OCI-LY1 (cell line): ENCODE data around the gene MED26.

Experiments used
- H2AFZ ChIP-seq: fragments of 200-600 bp; sonication (generic), shearing (Covaris generic); 2 replicates; pipeline ENCODE4 v1.6.0; 2014; ENCODE audit warnings: antibody characterized with exemption, mild to moderate bottlenecking, low read length
- H3F3A ChIP-seq: fragments of 200-600 bp; sonication (generic), shearing (Covaris generic); 2 replicates; pipeline ENCODE4 v1.6.0; 2014; ENCODE audit warnings: mild to moderate bottlenecking, antibody characterized with exemption, low read length, moderate library complexity; ENCODE audit not compliant: insufficient read depth
- H3K27ac ChIP-seq: fragments of 200-600 bp; sonication (generic); 2 replicates; pipeline ENCODE4 v1.5.1; 2014; ENCODE audit warnings: low read length, mixed run types, mild to moderate bottlenecking, low read depth; ENCODE audit not compliant: poor library complexity, severe bottlenecking
- H3K27me3 ChIP-seq: fragments of 200-600 bp; sonication (generic); 2 replicates; pipeline ENCODE4 v1.6.0; 2014; ENCODE audit warnings: antibody characterized with exemption, mild to moderate bottlenecking, low read length, moderate library complexity; ENCODE audit not compliant: insufficient read depth
- H3K36me3 ChIP-seq: fragments of 200-600 bp; sonication (generic); 2 replicates; pipeline ENCODE4 v1.6.1; 2014; ENCODE audit warnings: mild to moderate bottlenecking, antibody characterized with exemption, low read length, moderate library complexity, mixed read lengths; ENCODE audit not compliant: insufficient read depth
- H3K4me1 ChIP-seq: fragments of 200-600 bp; sonication (generic); 2 replicates; pipeline ENCODE4 v1.5.1; 2014; ENCODE audit warnings: mild to moderate bottlenecking, low read length, moderate library complexity; ENCODE audit not compliant: insufficient read depth, severe bottlenecking
- H3K4me2 ChIP-seq: fragments of 200-600 bp; sonication (generic), shearing (Covaris generic); 2 replicates; pipeline ENCODE4 v1.6.1; 2014; ENCODE audit warnings: low read length
- H3K4me3 ChIP-seq: fragments of 200-600 bp; sonication (generic); 2 replicates; pipeline ENCODE4 v1.5.1; 2014; ENCODE audit warnings: low read length, low read depth, mild to moderate bottlenecking, mixed read lengths; ENCODE audit not compliant: poor library complexity, severe bottlenecking
- H3K79me2 ChIP-seq: fragments of 200-600 bp; shearing (Covaris generic); 2 replicates; pipeline ENCODE4 v1.6.1; 2016; ENCODE audit warnings: mixed run types, low read length, mixed read lengths; ENCODE audit not compliant: insufficient read depth
- H3K9ac ChIP-seq: fragments of 200-600 bp; sonication (generic), shearing (Covaris generic); 2 replicates; pipeline ENCODE4 v1.6.1; 2014; ENCODE audit warnings: mild to moderate bottlenecking, low read length, mixed read lengths
- H3K9me2 ChIP-seq: fragments of 200-600 bp; sonication (generic), shearing (Covaris generic); 2 replicates; pipeline ENCODE4 v1.6.1; 2014; ENCODE audit warnings: low read depth, mild to moderate bottlenecking, low read length, mixed read lengths
- H3K9me3 ChIP-seq: fragments of 200-600 bp; shearing (Covaris generic); 2 replicates; pipeline ENCODE4 v1.6.1; 2014; ENCODE audit warnings: low read length, mixed read lengths
- H4K20me1 ChIP-seq: fragments of 200-600 bp; sonication (generic), shearing (Covaris generic); 2 replicates; pipeline ENCODE4 v1.6.0; 2016; ENCODE audit warnings: mild to moderate bottlenecking, low read length; ENCODE audit not compliant: insufficient read depth
- EZH2 ChIP-seq: fragments of 200-600 bp; sonication (generic), shearing (Covaris generic); IDR thresholded peaks from 2 replicates; pipeline ENCODE4 v1.8.0; 2017; ENCODE audit warnings: borderline replicate concordance, mixed run types, mild to moderate bottlenecking, antibody characterized with exemption, low read length, moderate library complexity, mixed read lengths
- TF ChIP-seq, protein P1 (sequence below): fragments of 200-600 bp; sonication (generic), shearing (Covaris generic); IDR thresholded peaks from 2 replicates; pipeline ENCODE4 v1.5.1; 2017; ENCODE audit warnings: mild to moderate bottlenecking, antibody characterized with exemption, low read length, moderate library complexity, mixed read lengths

Gene MED26

DNA sequence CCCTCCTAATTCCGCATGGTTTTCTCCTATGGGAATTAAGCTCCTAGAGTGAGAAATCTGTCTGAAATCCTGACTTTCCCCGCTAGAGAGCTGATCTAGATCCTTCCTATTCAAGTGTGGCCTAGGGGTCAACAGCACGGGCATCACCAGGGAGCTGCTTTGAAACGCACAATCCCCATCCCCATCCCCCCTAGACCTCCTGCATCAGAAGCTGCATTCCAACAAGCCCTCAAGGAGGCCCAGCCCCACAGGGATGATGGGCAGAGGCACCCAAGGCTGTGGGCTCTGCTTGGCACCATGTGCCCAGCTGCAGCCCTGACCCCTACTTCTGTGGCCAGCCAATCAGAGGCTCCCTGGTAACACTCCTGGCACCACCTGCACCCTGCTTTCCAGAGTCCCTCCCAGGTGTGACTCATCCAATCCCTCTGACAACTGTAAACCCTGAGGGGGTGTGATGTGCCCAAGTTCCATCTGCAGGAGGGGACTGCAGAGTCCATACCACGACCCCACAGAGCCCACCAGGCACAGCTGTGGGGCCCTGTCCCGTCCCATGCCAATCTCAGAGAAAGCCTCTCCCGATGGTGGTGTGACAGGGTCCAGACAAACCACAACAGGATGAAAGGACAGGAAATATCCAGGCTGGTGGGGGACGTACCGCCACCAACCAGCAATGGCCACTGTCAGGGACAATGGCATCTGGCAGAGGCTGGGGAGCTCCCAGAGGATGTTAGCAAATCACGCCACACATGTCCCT lies 36.0 kb downstream of the MED26 start:
- no peaks in the 10 kb centered on the region for H3K9me3 ChIP-seq
- no peak overlapping the region; the same call in 1 of the 2 replicates for H3K9ac ChIP-seq
- H3K4me3 ChIP-seq: peak overlapping the region; percentile 2
- peaks cover 42% of the 10 kb centered on the region for H3K79me2 ChIP-seq
- H4K20me1 ChIP-seq: no peaks in the 10 kb centered on the region
- no peaks in the 10 kb centered on the region; the same call in 1 of the 2 replicates for H3F3A ChIP-seq
- H3K27ac ChIP-seq: peak overlapping the region; percentile 76
- no peaks in the 10 kb centered on the region for H3K9me2 ChIP-seq
- TF ChIP-seq, protein P1, sequence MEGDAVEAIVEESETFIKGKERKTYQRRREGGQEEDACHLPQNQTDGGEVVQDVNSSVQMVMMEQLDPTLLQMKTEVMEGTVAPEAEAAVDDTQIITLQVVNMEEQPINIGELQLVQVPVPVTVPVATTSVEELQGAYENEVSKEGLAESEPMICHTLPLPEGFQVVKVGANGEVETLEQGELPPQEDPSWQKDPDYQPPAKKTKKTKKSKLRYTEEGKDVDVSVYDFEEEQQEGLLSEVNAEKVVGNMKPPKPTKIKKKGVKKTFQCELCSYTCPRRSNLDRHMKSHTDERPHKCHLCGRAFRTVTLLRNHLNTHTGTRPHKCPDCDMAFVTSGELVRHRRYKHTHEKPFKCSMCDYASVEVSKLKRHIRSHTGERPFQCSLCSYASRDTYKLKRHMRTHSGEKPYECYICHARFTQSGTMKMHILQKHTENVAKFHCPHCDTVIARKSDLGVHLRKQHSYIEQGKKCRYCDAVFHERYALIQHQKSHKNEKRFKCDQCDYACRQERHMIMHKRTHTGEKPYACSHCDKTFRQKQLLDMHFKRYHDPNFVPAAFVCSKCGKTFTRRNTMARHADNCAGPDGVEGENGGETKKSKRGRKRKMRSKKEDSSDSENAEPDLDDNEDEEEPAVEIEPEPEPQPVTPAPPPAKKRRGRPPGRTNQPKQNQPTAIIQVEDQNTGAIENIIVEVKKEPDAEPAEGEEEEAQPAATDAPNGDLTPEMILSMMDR: no peak
- no peak for TF ChIP-seq EZH2
- no peak overlapping the region for H2AFZ ChIP-seq
- H3K4me2 ChIP-seq: peak overlapping the region; percentile 49; the same call in 1 of the 2 replicates
- no peaks in the 10 kb centered on the region for H3K36me3 ChIP-seq
- H3K27me3 ChIP-seq: no peaks in the 10 kb centered on the region
- peaks cover 98% of the 10 kb centered on the region for H3K4me1 ChIP-seq

DNA sequence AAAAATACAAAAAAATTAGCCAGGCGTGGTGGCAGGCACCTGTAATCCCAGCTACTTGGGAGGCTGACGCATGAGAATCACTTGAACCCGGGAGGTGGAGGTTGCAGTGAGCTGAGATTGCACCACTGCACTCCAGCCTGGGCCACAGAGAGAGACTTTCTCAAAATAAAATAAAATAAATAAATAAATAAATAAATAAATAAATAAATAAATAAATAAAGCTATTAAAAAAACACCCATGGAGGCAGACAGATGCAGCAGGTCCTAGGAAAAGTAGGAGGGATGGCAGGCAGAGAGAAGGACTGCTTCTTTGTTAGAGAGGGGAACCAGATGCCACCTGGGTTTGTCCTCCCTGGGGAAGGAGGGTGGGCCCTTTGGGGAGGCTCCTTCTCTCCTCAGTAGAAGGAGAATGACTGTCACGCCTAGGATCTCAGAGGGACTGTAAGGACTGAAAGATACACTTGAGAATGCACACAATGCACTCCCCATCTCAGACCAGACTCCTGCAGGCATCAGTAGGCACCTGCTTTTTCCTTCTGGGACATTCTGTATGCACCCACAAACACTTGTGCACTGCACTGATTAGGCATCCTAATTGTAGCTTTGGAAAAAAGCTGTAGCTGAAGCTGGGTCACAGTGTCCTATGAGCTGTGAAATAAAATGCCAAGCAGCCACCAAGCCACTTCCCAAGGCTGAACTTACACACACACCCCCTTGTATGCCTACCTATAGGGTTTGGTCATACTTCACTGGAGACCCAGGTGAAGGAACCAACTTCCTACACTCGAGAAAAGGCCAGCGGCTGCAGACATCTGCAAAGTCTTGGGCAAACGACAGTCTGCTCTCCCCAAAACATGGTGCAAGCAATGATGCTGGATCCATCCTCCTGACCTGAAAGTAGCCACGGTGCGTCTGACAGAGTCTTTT lies 36.9 kb downstream of the MED26 start:
- Histone ChIP-seq H3K4me3 (peak overlapping the region; percentile 2), H2AFZ (no peak overlapping the region), H3K9me2 (no peaks in the 10 kb centered on the region), H3K4me2 (peak overlapping the region; percentile 49; the same call in 1 of the 2 replicates), H3K9ac (no peak overlapping the region; the same call in 1 of the 2 replicates), H3K27ac (peak overlapping the region; percentile 100), H3K36me3 (no peaks in the 10 kb centered on the region), H3K9me3 (no peaks in the 10 kb centered on the region), H3K79me2 (peaks cover 34% of the 10 kb centered on the region), H3F3A (no peaks in the 10 kb centered on the region; the same call in 1 of the 2 replicates), H3K4me1 (peaks cover 99% of the 10 kb centered on the region), H3K27me3 (no peaks in the 10 kb centered on the region), H4K20me1 (no peaks in the 10 kb centered on the region)
- TF ChIP-seq EZH2: no peak
- TF ChIP-seq, protein P1: no peak

DNA sequence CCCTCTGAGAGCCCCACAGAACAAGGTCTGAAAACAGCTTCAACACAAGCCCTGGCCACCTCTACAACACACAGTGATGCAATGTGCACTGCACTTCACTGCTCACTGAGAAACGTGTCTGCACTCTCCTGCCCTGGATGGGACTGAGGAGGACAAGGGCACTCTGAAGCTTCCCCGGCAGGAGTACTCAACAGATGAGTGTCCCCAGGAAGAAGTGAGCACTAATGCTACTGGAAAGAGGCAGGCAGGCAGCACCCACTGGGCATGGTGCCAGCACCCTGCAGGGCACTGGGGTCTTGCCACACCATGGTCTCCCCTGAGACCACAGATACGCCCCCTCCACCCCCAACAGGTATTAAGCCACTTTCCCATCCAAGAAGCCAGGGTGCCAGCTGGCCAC lies 38.1 kb downstream of the MED26 start:
- Histone ChIP-seq H3K27me3 (no peaks in the 10 kb centered on the region), H3K27ac (peak overlapping the region; percentile 100), H3K36me3 (no peaks in the 10 kb centered on the region), H3K4me2 (peak overlapping the region; percentile 72), H3F3A (no peaks in the 10 kb centered on the region; the same call in 1 of the 2 replicates), H3K9me2 (no peaks in the 10 kb centered on the region), H3K4me1 (peaks cover 99% of the 10 kb centered on the region), H3K4me3 (peak overlapping the region; percentile 8), H4K20me1 (no peaks in the 10 kb centered on the region), H2AFZ (no peak overlapping the region), H3K9ac (peak overlapping the region; percentile 92; the same call in 1 of the 2 replicates), H3K9me3 (no peaks in the 10 kb centered on the region), H3K79me2 (peaks cover 29% of the 10 kb centered on the region)
- TF ChIP-seq, protein P1: no peak
- TF ChIP-seq EZH2: no peak
